ENCODE data around the gene GBX1. TPM values are rescaled to one million over a fixed set of nuclear protein-coding genes. Genes with fewer than 3 reads are reported as not detected.

Gene GBX1
- total RNA-seq, 2 experiments from 2014 or later, result not detected

- intact Hi-C loops (cut with micrococcal nuclease), result no loop called here
- no peak for DNase-seq
- H3K4me3 Mint-ChIP-seq, result no peak overlapping the region
- peaks cover 14% of the 10 kb centered on the region for H3K27me3 Mint-ChIP-seq (ENCODE audit: low read depth)
- no peaks in the 10 kb centered on the region for H3K36me3 Mint-ChIP-seq (ENCODE audit: low read depth)
- H3K9me3 Mint-ChIP-seq, result no peaks in the 10 kb centered on the region
- CTCF ChIA-PET, result interaction anchor here (0.9 to 1.2 kb wide), 2 partner anchors 10 to 44 kb away, joined by 3 to 4 read pairs; no protein-coding TSS in a partner anchor
- peaks cover 2% of the 10 kb centered on the region for H3K4me1 Mint-ChIP-seq (ENCODE audit: low read depth)
- H3K27ac Mint-ChIP-seq, result no peak overlapping the region
Measured at GRCh38 chr7:151161757-151162156, 5.7 kb downstream of the GBX1 start.

GRCh38 chr7:151157645-151158329 lies 9.7 kb downstream of the GBX1 start:
- Mint-ChIP-seq H3K4me3 (no peak overlapping the region), H3K27ac (no peak overlapping the region), H3K4me1 (ENCODE audit: low read depth) (no peaks in the 10 kb centered on the region), H3K27me3 (ENCODE audit: low read depth) (peaks cover 17% of the 10 kb centered on the region), H3K9me3 (no peaks in the 10 kb centered on the region), H3K36me3 (ENCODE audit: low read depth) (no peaks in the 10 kb centered on the region)
- DNase-seq, result no peak
- CTCF ChIA-PET, result interaction anchor here (0.7 to 1.8 kb wide), 7 partner anchors 8 to 86 kb away, joined by 3 to 9 read pairs (median 3); partner anchors contain the start of gene GBX1
- intact Hi-C loops (cut with micrococcal nuclease), result no loop called here

GRCh38 chr7:151152643-151153513 lies 14.6 kb downstream of the GBX1 start:
- Mint-ChIP-seq H3K36me3 (ENCODE audit: low read depth) (no peaks in the 10 kb centered on the region), H3K4me3 (no peak overlapping the region), H3K9me3 (no peaks in the 10 kb centered on the region), H3K27me3 (ENCODE audit: low read depth) (peaks cover 22% of the 10 kb centered on the region), H3K4me1 (ENCODE audit: low read depth) (no peaks in the 10 kb centered on the region), H3K27ac (no peak overlapping the region)
- CTCF ChIA-PET, result interaction anchor here (0.7 to 0.9 kb wide), 2 partner anchors 16 to 29 kb away, joined by 3 read pairs; no protein-coding TSS in a partner anchor
- no peak for DNase-seq
- intact Hi-C loops (cut with micrococcal nuclease), result no loop called here

GRCh38 chr7:151150388-151150787 lies 17.1 kb downstream of the GBX1 start:
- no peak overlapping the region for H3K27ac Mint-ChIP-seq
- H3K4me1 Mint-ChIP-seq (ENCODE audit: low read depth), result no peaks in the 10 kb centered on the region
- H3K36me3 Mint-ChIP-seq (ENCODE audit: low read depth), result no peaks in the 10 kb centered on the region
- no peak for DNase-seq
- CTCF ChIA-PET, result no interaction called here
- H3K4me3 Mint-ChIP-seq, result no peak overlapping the region
- intact Hi-C loops (cut with micrococcal nuclease), result no loop called here
- no peaks in the 10 kb centered on the region for H3K9me3 Mint-ChIP-seq
- H3K27me3 Mint-ChIP-seq (ENCODE audit: low read depth), result peaks cover 14% of the 10 kb centered on the region

- Mint-ChIP-seq H3K27me3 (ENCODE audit: low read depth) (peaks cover 8% of the 10 kb centered on the region), H3K9me3 (no peaks in the 10 kb centered on the region), H3K4me3 (no peak overlapping the region), H3K4me1 (ENCODE audit: low read depth) (no peaks in the 10 kb centered on the region), H3K27ac (no peak overlapping the region), H3K36me3 (ENCODE audit: low read depth) (peaks cover 3% of the 10 kb centered on the region)
- intact Hi-C loops (cut with micrococcal nuclease), result no loop called here
- CTCF ChIA-PET, result interaction anchor here (0.9 to 2.4 kb wide), 3 partner anchors 9 to 40 kb away, joined by 3 to 9 read pairs (median 3); no protein-coding TSS in a partner anchor
- DNase-seq, result no peak
Measured at GRCh38 chr7:151148319-151149259, 18.9 kb downstream of the GBX1 start.

- CTCF ChIA-PET, result interaction anchor here (1.1 to 2.4 kb wide), 3 partner anchors 11 to 22 kb away, joined by 3 to 9 read pairs (median 3); no protein-coding TSS in a partner anchor
Measured at GRCh38 chr7:151146761-151147160, 20.7 kb downstream of the GBX1 start.

GRCh38 chr7:151144387-151144786 lies 23.1 kb downstream of the GBX1 start:
- H3K4me1 Mint-ChIP-seq (ENCODE audit: low read depth), result no peaks in the 10 kb centered on the region
- H3K36me3 Mint-ChIP-seq (ENCODE audit: low read depth), result peaks cover 3% of the 10 kb centered on the region
- H3K27ac Mint-ChIP-seq, result no peak overlapping the region
- no peaks in the 10 kb centered on the region for H3K9me3 Mint-ChIP-seq
- intact Hi-C loops (cut with micrococcal nuclease), result no loop called here
- no peak for DNase-seq
- H3K4me3 Mint-ChIP-seq, result no peak overlapping the region
- H3K27me3 Mint-ChIP-seq (ENCODE audit: low read depth), result peaks cover 3% of the 10 kb centered on the region
- CTCF ChIA-PET, result interaction anchor here (0.5 kb wide), 1 partner anchor 28 kb away, joined by 4 read pairs; no protein-coding TSS in a partner anchor

More at GRCh38 chr7:151146761-151147160, 20.7 kb downstream of the GBX1 start:
- Mint-ChIP-seq H3K4me1 (ENCODE audit: low read depth) (no peaks in the 10 kb centered on the region), H3K4me3 (no peak overlapping the region), H3K27ac (no peak overlapping the region), H3K9me3 (no peaks in the 10 kb centered on the region), H3K27me3 (ENCODE audit: low read depth) (peaks cover 8% of the 10 kb centered on the region), H3K36me3 (ENCODE audit: low read depth) (peaks cover 3% of the 10 kb centered on the region)
- intact Hi-C loops (cut with micrococcal nuclease), result no loop called here
- DNase-seq, result no peak

- Mint-ChIP-seq H3K36me3 (ENCODE audit: low read depth) (peaks cover 3% of the 10 kb centered on the region), H3K4me3 (no peak overlapping the region), H3K27ac (no peak overlapping the region), H3K4me1 (ENCODE audit: low read depth) (no peaks in the 10 kb centered on the region), H3K9me3 (no peaks in the 10 kb centered on the region), H3K27me3 (ENCODE audit: low read depth) (no peaks in the 10 kb centered on the region)
- CTCF ChIA-PET, result no interaction called here
- intact Hi-C loops (cut with micrococcal nuclease), result no loop called here
- DNase-seq, result no peak
Measured at GRCh38 chr7:151143261-151144015, 24.1 kb downstream of the GBX1 start.

- intact Hi-C loops (cut with micrococcal nuclease), result no loop called here
- no peak overlapping the region for H3K27ac Mint-ChIP-seq
- no peak overlapping the region for H3K4me3 Mint-ChIP-seq
- no peaks in the 10 kb centered on the region for H3K9me3 Mint-ChIP-seq
- no peaks in the 10 kb centered on the region for H3K4me1 Mint-ChIP-seq (ENCODE audit: low read depth)
- no peaks in the 10 kb centered on the region for H3K27me3 Mint-ChIP-seq (ENCODE audit: low read depth)
- H3K36me3 Mint-ChIP-seq (ENCODE audit: low read depth), result peaks cover 3% of the 10 kb centered on the region
- DNase-seq, result no peak
- CTCF ChIA-PET, result interaction anchor here (0.8 kb wide), 1 partner anchor 29 kb away, joined by 3 read pairs; no protein-coding TSS in a partner anchor
Measured at GRCh38 chr7:151142686-151143040, 24.8 kb downstream of the GBX1 start.

GRCh38 chr7:151141855-151142685 lies 25.4 kb downstream of the GBX1 start:
- Mint-ChIP-seq H3K27me3 (ENCODE audit: low read depth) (no peaks in the 10 kb centered on the region), H3K36me3 (ENCODE audit: low read depth) (peaks cover 3% of the 10 kb centered on the region), H3K27ac (no peak overlapping the region), H3K4me3 (no peak overlapping the region), H3K4me1 (ENCODE audit: low read depth) (no peaks in the 10 kb centered on the region), H3K9me3 (no peaks in the 10 kb centered on the region)
- intact Hi-C loops (cut with micrococcal nuclease), result no loop called here
- DNase-seq, result no peak
- CTCF ChIA-PET, result interaction anchor here (0.8 kb wide), 2 partner anchors 30 to 180 kb away, joined by 3 read pairs; no protein-coding TSS in a partner anchor
